GM12873 (cell line): ENCODE measurements around the gene A2M.

Experiments
- TF ChIP-seq, protein P1 (sequence below): IDR thresholded peaks from 2 replicates; pipeline ENCODE4 v1.5.1; 2012; ENCODE audit warnings: low read depth, mild to moderate bottlenecking, moderate library complexity, low read length, control low read depth; ENCODE audit not compliant: insufficient read depth; ENCODE audit errors: missing control alignments

A2M gene

DNA sequence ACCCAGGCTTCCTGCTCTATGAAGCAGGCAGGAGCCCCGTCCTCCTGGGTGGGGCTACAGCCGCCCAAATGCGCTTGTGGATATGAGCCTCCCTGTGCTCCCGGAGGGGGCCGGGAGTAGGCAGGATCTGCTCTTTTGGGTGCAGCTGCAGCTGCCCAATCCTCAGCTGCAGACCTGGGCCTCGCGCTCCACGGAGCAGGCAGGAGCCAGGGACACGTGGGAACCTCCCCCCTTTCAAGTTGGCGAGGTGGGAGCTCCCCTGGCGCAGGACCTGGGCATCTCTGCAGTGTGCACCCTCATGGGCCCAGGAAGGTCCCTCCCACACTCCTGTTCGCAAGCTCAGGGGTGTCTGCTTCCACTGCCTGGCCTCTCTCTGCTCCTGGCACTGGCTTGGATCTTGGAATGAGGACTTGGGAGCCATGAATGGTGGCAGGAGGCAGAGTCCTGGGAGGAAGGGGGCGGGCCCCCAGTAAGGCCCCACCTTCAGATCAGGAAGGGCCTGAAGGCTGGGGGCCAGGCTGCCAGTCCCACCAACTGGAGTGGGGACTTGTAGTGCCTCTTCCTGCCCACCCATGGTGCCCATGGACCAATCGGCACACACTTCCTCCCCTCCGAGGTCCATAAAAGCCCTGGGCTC lies 65.1 kb downstream of the A2M start:
- TF ChIP-seq, protein P1, sequence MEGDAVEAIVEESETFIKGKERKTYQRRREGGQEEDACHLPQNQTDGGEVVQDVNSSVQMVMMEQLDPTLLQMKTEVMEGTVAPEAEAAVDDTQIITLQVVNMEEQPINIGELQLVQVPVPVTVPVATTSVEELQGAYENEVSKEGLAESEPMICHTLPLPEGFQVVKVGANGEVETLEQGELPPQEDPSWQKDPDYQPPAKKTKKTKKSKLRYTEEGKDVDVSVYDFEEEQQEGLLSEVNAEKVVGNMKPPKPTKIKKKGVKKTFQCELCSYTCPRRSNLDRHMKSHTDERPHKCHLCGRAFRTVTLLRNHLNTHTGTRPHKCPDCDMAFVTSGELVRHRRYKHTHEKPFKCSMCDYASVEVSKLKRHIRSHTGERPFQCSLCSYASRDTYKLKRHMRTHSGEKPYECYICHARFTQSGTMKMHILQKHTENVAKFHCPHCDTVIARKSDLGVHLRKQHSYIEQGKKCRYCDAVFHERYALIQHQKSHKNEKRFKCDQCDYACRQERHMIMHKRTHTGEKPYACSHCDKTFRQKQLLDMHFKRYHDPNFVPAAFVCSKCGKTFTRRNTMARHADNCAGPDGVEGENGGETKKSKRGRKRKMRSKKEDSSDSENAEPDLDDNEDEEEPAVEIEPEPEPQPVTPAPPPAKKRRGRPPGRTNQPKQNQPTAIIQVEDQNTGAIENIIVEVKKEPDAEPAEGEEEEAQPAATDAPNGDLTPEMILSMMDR = no peak

- TF ChIP-seq, protein P1 = peak; percentile 46
Measured at GRCh38 chr12:9049520-9050133, 66.1 kb downstream of the A2M start.

DNA sequence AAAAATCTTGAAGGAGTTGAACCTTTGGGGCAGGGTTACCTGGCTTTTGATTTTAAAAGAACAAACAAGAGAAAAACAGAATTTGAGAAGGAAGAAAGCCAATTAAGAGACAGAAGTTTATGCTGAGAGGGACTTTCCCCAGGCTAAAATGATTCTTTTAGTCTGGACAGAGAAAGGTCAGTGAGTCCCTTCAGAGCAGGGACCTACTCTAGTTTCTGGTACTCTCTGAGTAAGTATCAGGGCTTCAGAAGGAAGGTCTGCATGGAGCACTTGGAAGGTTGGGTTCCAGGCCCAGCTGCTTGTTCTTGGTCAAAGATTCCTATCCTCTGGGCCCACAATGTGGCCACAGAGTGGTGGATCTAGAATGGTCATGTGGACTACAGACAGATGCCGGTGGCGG lies 66.8 kb downstream of the A2M start:
- TF ChIP-seq, protein P1 = no peak

- TF ChIP-seq, protein P1 = no peak
Measured at GRCh38 chr12:9047105-9047504, 68.6 kb downstream of the A2M start.

DNA sequence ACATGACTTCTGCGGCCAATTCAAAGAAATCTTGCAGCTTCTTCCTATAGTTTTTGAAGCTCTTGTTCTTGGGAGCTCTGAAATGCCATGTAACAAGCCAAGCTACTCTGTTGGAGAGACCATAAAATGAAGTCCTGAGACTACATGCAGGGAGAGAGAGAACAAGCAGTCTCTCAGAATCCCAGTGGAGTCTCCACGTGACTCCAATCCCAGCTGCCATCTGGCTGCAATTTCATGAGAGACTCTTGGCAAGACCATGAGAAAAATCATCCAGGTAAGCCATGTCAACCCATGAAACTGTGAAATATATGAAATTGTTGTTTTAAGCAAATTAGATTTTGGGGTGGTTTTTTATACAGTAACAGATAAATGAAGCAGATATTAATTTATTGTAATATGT lies 72.0 kb downstream of the A2M start:
- TF ChIP-seq, protein P1 = no peak

DNA sequence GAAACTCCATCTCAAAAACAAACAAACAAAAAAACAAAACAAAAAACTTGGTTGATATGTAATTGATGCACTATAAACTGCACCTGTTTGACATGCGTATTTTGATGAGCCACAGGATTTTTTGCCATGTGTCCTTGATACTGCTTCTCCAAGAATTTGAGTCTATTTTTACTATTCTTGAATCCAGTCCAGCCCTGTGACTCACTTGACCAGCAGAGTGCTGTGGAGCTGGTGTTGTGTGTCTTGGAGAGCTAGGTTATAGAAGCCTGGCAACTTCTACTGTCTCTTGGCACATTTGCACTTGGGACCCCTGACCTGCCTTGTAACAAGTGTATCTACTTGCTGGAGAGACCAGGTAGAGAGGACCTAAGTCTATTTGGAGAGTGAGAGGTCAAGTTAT lies 74.4 kb downstream of the A2M start:
- TF ChIP-seq, protein P1 = no peak

DNA sequence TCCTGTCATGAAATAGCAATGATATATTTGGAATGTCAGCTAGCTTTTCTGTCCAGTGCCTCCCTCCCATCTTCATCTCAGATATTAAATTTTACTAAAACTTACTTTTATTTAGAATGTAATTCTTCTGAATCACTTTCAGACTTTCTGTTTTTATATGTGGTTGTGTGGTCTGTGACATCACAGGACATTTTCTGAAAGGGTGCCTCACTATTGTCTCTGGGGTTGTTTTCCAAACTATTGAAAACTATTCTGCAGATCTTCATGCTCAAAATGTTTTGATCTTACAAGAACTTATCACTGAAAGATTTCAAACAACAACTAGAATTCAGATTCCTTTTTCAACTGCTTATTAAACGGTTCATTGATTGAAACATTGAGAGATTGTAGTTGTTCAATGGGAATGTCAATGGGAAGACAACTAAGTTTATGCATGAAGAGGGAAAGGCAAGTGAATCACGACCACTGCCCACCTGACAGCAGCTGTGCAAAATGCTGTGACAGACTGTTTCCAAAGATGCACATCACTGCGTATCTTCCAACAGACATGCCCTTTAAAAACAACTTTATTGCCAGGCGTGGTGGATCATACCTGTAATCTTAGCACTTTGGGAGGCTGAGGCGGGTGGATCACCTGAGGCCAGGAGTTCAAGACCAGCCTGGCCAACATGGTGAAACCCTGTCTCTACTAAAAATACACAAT lies 75.1 kb downstream of the A2M start:
- TF ChIP-seq, protein P1 = no peak
